OCI-LY7 (cell line): ENCODE measurements around the gene PKP1. TPM values are rescaled to one million over a fixed set of nuclear protein-coding genes. Genes with fewer than 3 reads are reported as not detected.

Experiments used
- BruUV-seq: library from RNA; stranded (reverse); fragments of 400-500 nt; replicated peaks from 2 replicates; lab custom pipeline; 2021; lab: Mats Ljungman, UMichigan
- CTCF ChIA-PET: fragments of 300-600 bp; sonication (Branson Sonifier 250); formaldehyde crosslinking; loops from one replicate; lab custom pipeline; 2022; ENCODE audit warnings: antibody characterized with exemption; ENCODE audit not compliant: unreplicated experiment; lab: Charles Lee
- POLR2A ChIA-PET: fragments of 300-600 bp; sonication (Branson Sonifier 250); formaldehyde crosslinking; loops from one replicate; lab custom pipeline; 2022; ENCODE audit warnings: antibody characterized with exemption; lab: Charles Lee
- DNase-seq: peaks from one replicate; pipeline ENCODE4 v3.0.0-alpha.2; 2015; ENCODE audit warnings: low spot score
- H2AFZ ChIP-seq: fragments of 200-600 bp; sonication (generic), shearing (Covaris generic); 2 replicates; pipeline ENCODE4 v1.6.1; 2014; ENCODE audit warnings: mild to moderate bottlenecking, antibody characterized with exemption, low read length, moderate library complexity
- H3K27ac ChIP-seq: fragments of 200-600 bp; sonication (generic); 2 replicates; pipeline ENCODE4 v1.5.1; 2014; ENCODE audit warnings: mixed run types, low read depth, mild to moderate bottlenecking, moderate library complexity, low read length, inconsistent platforms; ENCODE audit not compliant: poor library complexity, severe bottlenecking
- H3K36me3 ChIP-seq: fragments of 200-600 bp; sonication (generic); 2 replicates; pipeline ENCODE4 v1.6.1; 2014; ENCODE audit warnings: mild to moderate bottlenecking, antibody characterized with exemption, low read length, moderate library complexity, mixed read lengths; ENCODE audit not compliant: insufficient read depth
- H3K4me1 ChIP-seq: fragments of 200-600 bp; sonication (generic); 2 replicates; pipeline ENCODE4 v1.5.1; 2014; ENCODE audit warnings: mild to moderate bottlenecking, low read length; ENCODE audit not compliant: insufficient read depth, poor library complexity, severe bottlenecking
- H3K4me2 ChIP-seq: fragments of 200-600 bp; sonication (generic); 2 replicates; pipeline ENCODE4 v1.6.1; 2014; ENCODE audit warnings: mild to moderate bottlenecking, low read length
- H3K4me3 ChIP-seq: fragments of 200-600 bp; sonication (generic); 2 replicates; pipeline ENCODE4 v1.5.1; 2014; ENCODE audit warnings: mild to moderate bottlenecking, low read depth, low read length; ENCODE audit not compliant: poor library complexity, severe bottlenecking
- H3K79me2 ChIP-seq: fragments of 200-600 bp; sonication (generic); 2 replicates; pipeline ENCODE4 v1.6.1; 2016; ENCODE audit warnings: low read depth, mild to moderate bottlenecking, low read length, moderate library complexity, mixed read lengths; ENCODE audit not compliant: insufficient read depth
- H3K9me2 ChIP-seq: fragments of 200-600 bp; sonication (generic); 2 replicates; pipeline ENCODE4 v1.6.1; 2016; ENCODE audit warnings: mild to moderate bottlenecking, low read length, mixed read lengths; ENCODE audit not compliant: insufficient read depth
- H3K9me3 ChIP-seq: fragments of 200-600 bp; sonication (generic); 2 replicates; pipeline ENCODE4 v1.6.1; 2014; ENCODE audit warnings: mild to moderate bottlenecking, mixed run types, low read length, mixed read lengths
- H4K20me1 ChIP-seq: fragments of 200-600 bp; sonication (generic); 2 replicates; pipeline ENCODE4 v1.6.1; 2014; ENCODE audit warnings: mild to moderate bottlenecking, antibody characterized with exemption, low read length, moderate library complexity, mixed read lengths; ENCODE audit not compliant: insufficient read depth
- CTCF ChIP-seq: fragments of 200-600 bp; sonication (generic); conservative IDR thresholded peaks from 2 replicates; pipeline ENCODE4 v1.5.1; 2014; ENCODE audit warnings: mild to moderate bottlenecking, antibody characterized with exemption, low read length, moderate library complexity, mixed read lengths
- EZH2phosphoT487 ChIP-seq: fragments of 200-600 bp; sonication (generic); IDR thresholded peaks from 2 replicates; pipeline ENCODE4 v1.6.1; 2018; ENCODE audit warnings: low read depth, borderline replicate concordance, mild to moderate bottlenecking, mixed run types, antibody characterized with exemption, low read length, moderate library complexity, mixed read lengths
- intact Hi-C: fragments of 100-400 bp; cut with micrococcal nuclease; formaldehyde crosslinking; loops from one replicate; pipeline ENCODE4 v1.10.0; 2022; ENCODE audit not compliant: unreplicated experiment
- total RNA-seq, 2 experiments: library from RNA; depleted of rRNA in 1 of 2; stranded (reverse); fragments of >200 nt in 1 of 2; shearing (Covaris generic) in 1 of 2; gene quantifications; 2 replicates each; pipeline ENCODE4 v1.2.3, GENCODE V29; 2014 to 2022

PKP1 gene
- total RNA-seq, 2 experiments from 2014 or later = not detected

- DNase-seq = no peak
- no peaks in the 10 kb centered on the region for H3K4me1 ChIP-seq
- TF ChIP-seq CTCF (no peak), EZH2phosphoT487 (no peak)
- H3K9me3 ChIP-seq = no peaks in the 10 kb centered on the region
- H4K20me1 ChIP-seq = no peaks in the 10 kb centered on the region
- no TSS peak for BruUV-seq
- H3K79me2 ChIP-seq = no peaks in the 10 kb centered on the region
- H2AFZ ChIP-seq = no peak overlapping the region
- H3K9me2 ChIP-seq = no peaks in the 10 kb centered on the region
- H3K27ac ChIP-seq = no peak overlapping the region
- intact Hi-C loops = no loop called here
- no peaks in the 10 kb centered on the region for H3K36me3 ChIP-seq
- H3K4me2 ChIP-seq = no peak overlapping the region
- POLR2A ChIA-PET = no interaction called here
- CTCF ChIA-PET = no interaction called here
- H3K4me3 ChIP-seq = no peak overlapping the region
Observed at GRCh38 chr1:201274616-201275252, 8.6 kb upstream of the PKP1 start.

GRCh38 chr1:201275253-201275666 is 8.0 kb upstream of the PKP1 start:
- no peak overlapping the region for H3K4me3 ChIP-seq
- H3K27ac ChIP-seq = no peak overlapping the region
- no peak for DNase-seq
- no peak overlapping the region for H2AFZ ChIP-seq
- ChIA-PET POLR2A (no interaction called here), CTCF (no interaction called here)
- BruUV-seq = no TSS peak
- no peak overlapping the region for H3K4me2 ChIP-seq
- H3K9me2 ChIP-seq = no peaks in the 10 kb centered on the region
- H4K20me1 ChIP-seq = no peaks in the 10 kb centered on the region
- H3K4me1 ChIP-seq = no peaks in the 10 kb centered on the region
- intact Hi-C loops = no loop called here
- no peak for TF ChIP-seq EZH2phosphoT487
- no peak for TF ChIP-seq CTCF
- H3K36me3 ChIP-seq = no peaks in the 10 kb centered on the region
- no peaks in the 10 kb centered on the region for H3K79me2 ChIP-seq
- H3K9me3 ChIP-seq = no peaks in the 10 kb centered on the region

GRCh38 chr1:201276891-201277290 is 6.4 kb upstream of the PKP1 start:
- CTCF ChIA-PET = interaction anchor here (0.6 kb wide), 1 partner anchor 171 kb away, joined by 12 read pairs; no protein-coding TSS in a partner anchor
- BruUV-seq = no TSS peak
- no peaks in the 10 kb centered on the region for H3K9me3 ChIP-seq
- H3K4me1 ChIP-seq = no peaks in the 10 kb centered on the region
- no peaks in the 10 kb centered on the region for H4K20me1 ChIP-seq
- TF ChIP-seq CTCF (no peak), EZH2phosphoT487 (no peak)
- POLR2A ChIA-PET = no interaction called here
- H3K4me2 ChIP-seq = no peak overlapping the region
- no peak overlapping the region for H3K27ac ChIP-seq
- no peak for DNase-seq
- intact Hi-C loops = no loop called here
- no peak overlapping the region for H3K4me3 ChIP-seq
- H3K9me2 ChIP-seq = no peaks in the 10 kb centered on the region
- H3K79me2 ChIP-seq = no peaks in the 10 kb centered on the region
- no peaks in the 10 kb centered on the region for H3K36me3 ChIP-seq
- no peak overlapping the region for H2AFZ ChIP-seq
